ENCODE results near the gene KCNS1.

DNA sequence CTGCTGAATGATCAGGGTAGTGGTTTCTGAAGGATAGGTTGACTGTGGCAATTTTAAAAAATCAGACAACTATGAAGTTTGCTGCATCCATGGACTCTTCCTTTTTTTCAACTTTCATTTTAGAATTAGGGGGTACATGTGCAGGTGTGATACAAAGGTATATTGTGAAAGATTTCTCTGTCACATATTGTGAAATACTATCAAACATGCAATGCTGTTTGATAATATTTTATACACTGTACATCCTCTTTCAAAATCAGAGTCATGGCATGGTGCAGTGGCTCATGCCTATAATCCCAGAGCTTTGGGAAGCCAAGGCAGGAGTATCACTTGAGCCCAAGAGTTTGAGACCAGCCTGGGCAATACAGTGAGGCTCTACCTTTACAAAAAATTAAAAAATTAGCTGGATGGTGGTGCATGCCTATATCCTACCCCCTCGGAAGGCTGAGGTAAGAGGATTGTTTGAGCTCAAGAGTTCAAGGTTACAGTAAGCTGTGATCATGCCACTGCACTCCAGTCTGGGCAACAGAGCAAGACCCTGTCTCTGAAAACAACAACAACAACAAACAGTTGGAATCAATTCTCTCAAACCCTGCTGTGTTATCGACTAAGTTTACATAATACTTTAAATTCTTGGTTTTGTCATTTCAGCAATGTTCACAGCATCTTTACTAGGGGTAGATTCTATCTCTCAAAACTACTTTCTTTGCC, 18.8 kb upstream of the KCNS1 start:
- TF ChIP-seq, protein P1, sequence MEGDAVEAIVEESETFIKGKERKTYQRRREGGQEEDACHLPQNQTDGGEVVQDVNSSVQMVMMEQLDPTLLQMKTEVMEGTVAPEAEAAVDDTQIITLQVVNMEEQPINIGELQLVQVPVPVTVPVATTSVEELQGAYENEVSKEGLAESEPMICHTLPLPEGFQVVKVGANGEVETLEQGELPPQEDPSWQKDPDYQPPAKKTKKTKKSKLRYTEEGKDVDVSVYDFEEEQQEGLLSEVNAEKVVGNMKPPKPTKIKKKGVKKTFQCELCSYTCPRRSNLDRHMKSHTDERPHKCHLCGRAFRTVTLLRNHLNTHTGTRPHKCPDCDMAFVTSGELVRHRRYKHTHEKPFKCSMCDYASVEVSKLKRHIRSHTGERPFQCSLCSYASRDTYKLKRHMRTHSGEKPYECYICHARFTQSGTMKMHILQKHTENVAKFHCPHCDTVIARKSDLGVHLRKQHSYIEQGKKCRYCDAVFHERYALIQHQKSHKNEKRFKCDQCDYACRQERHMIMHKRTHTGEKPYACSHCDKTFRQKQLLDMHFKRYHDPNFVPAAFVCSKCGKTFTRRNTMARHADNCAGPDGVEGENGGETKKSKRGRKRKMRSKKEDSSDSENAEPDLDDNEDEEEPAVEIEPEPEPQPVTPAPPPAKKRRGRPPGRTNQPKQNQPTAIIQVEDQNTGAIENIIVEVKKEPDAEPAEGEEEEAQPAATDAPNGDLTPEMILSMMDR (IDR thresholded peaks at IDR 0.05), result no peak
- TF ChIP-seq POLR2A (IDR thresholded peaks at IDR 0.05), result no peak

All from body of pancreas (tissue), 4 donors.